GM10266 (cell line): ENCODE results near the gene GSG1L.

ENCODE experiments used
- DNase-seq: peaks from one replicate; pipeline ENCODE4 v3.0.0; 2012; ENCODE audit errors: extremely low spot score
- TF ChIP-seq, protein P1 (sequence below): IDR thresholded peaks from 2 replicates; pipeline ENCODE4 v1.5.1; 2012; ENCODE audit warnings: mild to moderate bottlenecking, low read depth; ENCODE audit not compliant: control insufficient read depth, insufficient read depth; ENCODE audit errors: missing control alignments

The GSG1L gene

DNA sequence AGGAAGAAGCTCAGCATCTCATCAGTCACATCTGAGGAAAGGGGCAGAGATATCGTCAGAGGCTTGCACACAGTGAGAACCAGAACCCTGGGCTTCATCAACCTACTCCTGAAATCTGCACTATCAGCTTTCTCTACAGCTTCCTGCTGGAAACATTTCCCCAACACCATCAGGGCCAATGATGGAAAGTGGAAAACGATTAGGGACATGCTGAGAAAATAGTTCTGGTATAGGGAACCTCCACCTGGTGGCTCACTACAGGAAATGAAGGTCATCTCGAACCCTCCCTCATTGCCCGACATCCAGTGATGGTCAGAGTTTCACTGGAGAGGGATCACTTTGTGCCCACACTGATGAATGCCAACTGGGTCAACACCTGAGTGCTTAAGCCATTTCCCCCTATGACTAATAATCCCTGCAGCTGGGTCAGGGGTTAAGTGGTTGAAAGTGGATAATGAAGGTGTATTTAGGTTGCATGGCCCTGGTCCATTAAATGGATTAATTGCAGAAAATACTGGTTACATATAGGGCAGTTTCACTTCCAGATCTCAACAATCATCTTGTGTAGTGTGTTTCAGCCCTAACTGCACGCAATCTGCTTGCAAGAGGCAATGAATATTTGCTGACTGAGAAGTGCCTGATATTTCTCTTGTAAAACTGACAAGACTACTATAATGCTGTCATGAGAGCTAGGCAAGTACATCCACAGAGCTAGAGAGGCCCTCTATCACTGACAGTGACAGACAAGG is 43.1 kb upstream of the GSG1L start:
- TF ChIP-seq, protein P1, sequence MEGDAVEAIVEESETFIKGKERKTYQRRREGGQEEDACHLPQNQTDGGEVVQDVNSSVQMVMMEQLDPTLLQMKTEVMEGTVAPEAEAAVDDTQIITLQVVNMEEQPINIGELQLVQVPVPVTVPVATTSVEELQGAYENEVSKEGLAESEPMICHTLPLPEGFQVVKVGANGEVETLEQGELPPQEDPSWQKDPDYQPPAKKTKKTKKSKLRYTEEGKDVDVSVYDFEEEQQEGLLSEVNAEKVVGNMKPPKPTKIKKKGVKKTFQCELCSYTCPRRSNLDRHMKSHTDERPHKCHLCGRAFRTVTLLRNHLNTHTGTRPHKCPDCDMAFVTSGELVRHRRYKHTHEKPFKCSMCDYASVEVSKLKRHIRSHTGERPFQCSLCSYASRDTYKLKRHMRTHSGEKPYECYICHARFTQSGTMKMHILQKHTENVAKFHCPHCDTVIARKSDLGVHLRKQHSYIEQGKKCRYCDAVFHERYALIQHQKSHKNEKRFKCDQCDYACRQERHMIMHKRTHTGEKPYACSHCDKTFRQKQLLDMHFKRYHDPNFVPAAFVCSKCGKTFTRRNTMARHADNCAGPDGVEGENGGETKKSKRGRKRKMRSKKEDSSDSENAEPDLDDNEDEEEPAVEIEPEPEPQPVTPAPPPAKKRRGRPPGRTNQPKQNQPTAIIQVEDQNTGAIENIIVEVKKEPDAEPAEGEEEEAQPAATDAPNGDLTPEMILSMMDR, result no peak
- no peak for DNase-seq

DNA sequence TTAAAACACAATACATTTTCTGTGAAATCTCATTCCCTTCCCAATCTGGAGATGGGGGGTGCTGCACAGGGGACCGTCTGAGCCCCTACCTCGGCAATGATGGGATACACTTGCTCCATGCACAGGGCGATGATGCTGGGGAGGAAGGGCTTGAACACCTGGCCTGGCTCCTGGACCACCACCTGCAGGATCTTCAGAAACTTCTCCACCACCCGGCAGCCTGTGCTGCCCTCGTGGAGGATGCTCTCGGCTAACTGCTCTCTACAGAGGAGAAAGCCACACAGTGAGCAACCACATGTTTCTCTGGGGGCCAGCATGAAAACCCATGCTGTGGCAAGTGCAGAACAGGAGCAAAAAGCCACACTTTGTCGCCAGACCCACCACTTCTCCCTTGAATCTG is 42.4 kb upstream of the GSG1L start:
- no peak for DNase-seq
- TF ChIP-seq, protein P1, result no peak

DNA sequence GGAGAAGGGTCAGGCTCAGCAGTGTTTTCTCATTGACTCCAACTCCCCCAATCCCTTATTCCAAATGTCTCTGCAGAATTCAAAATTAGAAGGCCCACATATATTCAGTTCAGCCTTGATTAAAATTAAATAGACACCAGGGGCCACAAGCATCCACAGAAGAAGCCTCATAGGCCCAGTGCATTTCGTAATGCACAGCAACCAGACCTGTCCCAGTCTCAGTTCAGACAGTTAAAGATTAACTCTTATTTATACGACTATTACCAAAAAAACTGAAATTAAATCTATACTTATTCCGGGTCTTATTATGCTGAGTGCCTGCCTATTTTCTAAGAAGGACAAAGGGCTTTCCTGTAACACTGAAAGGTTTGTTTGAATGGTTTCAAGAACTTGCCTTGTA is 41.8 kb upstream of the GSG1L start:
- no peak for DNase-seq
- TF ChIP-seq, protein P1, result no peak

DNA sequence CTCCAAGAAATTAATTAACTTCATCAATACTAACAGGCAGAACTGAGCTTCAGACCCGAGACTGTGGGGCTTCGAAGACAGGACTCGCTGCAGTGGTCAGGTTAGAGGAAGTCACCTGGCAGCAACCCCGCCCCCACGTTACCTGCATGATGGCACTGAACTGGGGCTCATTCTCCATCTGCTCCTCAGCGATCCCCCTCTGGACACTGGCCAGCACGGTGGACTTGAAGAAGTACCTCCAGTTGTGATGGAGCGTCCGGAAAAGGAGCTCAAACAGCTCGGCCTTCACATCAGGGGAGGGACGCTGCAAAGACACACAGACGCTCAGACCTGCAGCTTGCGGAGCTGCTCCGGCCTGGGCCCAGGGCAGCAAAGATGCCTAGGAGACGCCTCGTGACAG is 40.9 kb upstream of the GSG1L start:
- no peak for DNase-seq
- TF ChIP-seq, protein P1, result no peak

DNA sequence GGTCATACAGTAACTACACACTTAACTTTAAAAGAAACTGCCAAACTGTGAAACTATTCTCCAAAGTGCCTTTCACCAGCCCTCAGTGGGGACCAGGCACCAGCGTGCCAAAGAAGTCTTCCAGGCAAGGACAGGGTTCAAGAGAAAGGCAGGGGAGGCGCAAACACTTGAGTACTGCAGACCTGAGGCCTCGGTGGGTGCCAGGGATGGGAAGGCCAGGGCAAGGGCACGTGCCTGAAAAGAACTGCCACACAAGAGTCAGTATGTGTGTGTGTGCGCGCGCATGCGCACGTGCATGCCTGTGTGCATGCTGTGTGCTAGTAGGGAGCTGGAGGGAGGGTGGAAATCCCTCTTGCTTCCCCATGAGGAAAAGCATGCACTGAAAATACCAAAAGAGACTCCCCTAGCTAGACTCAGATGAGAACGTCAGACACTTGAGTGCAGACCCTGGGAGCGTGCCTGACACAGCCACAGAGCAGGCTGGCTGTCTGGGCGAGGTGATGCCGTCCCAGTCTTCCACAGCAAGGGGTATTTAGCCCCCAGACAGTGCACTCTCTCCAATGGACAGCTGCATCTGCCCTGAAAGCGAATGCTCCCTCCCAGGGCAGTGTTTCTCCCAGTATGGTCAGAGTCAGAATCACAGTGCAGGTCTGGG is 40.1 kb upstream of the GSG1L start:
- no peak for DNase-seq
- TF ChIP-seq, protein P1, result no peak

DNA sequence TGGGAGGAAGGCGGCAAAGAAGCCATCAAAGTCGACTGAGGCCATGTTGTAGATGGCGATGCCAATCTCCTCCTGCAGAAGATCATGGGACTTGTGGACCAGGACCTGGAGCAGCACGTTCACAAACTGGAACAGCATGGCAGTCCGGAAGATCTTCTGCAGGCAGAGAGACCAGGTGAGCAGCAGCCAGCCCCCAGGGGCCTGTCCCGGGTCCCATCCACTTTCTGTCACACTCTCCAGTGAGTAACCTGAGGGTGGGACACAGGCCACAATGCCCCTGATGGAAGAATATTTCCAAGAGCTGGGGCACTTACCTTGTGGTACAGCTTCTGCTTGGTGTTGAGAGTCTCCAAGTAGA is 38.0 kb upstream of the GSG1L start:
- DNase-seq, result no peak
- TF ChIP-seq, protein P1, result no peak

DNA sequence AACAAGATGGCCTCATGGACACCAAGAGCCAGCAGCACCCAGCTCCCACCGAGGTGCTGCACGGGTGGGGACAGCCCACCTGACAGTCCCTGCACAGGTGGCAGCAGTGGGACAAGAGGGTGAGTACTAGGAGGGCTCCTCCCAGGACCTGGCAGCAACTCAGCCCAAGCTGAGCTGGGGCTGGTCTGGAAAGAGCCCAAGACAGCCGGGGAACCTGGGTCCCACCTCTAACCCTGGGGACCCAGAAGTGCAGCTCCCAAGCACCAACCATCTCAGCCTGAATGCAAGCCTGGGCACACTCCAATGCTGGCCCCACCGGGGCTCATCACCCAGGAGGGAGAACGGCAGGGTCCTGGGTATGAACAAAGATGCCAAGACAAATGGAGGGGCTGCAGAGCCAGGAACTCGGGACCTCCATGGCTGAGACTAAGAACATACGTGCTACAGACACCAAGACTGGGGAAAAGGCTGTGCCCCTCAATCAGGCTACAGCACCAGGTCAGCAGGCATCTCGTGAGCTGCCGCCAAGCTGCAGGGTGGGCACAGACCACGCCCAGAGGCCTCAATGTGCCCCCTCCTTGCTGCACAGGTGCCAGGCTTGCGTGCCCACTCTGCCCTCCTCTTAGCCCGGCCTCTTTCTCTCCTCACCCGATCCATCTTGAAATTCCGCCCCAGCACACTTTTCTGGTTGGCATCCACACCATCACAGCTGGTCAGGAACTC is 37.5 kb upstream of the GSG1L start:
- TF ChIP-seq, protein P1, result no peak
- no peak for DNase-seq
